HEK293T (cell line): ENCODE data around the gene MACC1.
"Not testable (repeated sequence)": the region's sequence is repeated elsewhere in the genome, so short reads cannot be mapped to it uniquely, and the experiment has no call there.

Source experiments
- CTCF ChIA-PET: fragments of 350-600 bp; formaldehyde crosslinking; extraction: SDS; loops from one replicate; lab custom pipeline; 2021; ENCODE audit warnings: antibody characterized with exemption, inconsistent platforms; lab: Yijun Ruan, JAX
- POLR2A ChIA-PET: fragments of 350-600 bp; formaldehyde crosslinking; extraction: SDS; loops from one replicate; lab custom pipeline; 2020; ENCODE audit warnings: antibody characterized with exemption, inconsistent platforms; lab: Yijun Ruan, JAX
- DNase-seq: peaks from one replicate; pipeline ENCODE4 v3.0.0; 2012; ENCODE audit warnings: mixed read lengths; ENCODE audit errors: extremely low spot score
- ARNT ChIP-seq: fragments of 450-650 bp; IDR thresholded peaks from 2 replicates; pipeline ENCODE4 v1.6.1; 2017; ENCODE audit warnings: mild to moderate bottlenecking
- BHLHE40 ChIP-seq: fragments of 450-650 bp; IDR thresholded peaks from 2 replicates; pipeline ENCODE4 v1.6.1; 2016; ENCODE audit warnings: mild to moderate bottlenecking, moderate library complexity, borderline replicate concordance
- CTBP1 ChIP-seq: fragments of 450-650 bp; IDR thresholded peaks from 2 replicates; pipeline ENCODE4 v1.6.1; 2016; ENCODE audit warnings: borderline replicate concordance
- ELF4 ChIP-seq: fragments of 450-650 bp; IDR thresholded peaks from 2 replicates; pipeline ENCODE4 v1.6.1; 2017; ENCODE audit warnings: antibody characterized with exemption
- FOXA1 ChIP-seq: fragments of 450-650 bp; IDR thresholded peaks from 2 replicates; pipeline ENCODE4 v1.6.1; 2016; ENCODE audit warnings: mild to moderate bottlenecking
- FOXK2 ChIP-seq: fragments of 450-650 bp; IDR thresholded peaks from 2 replicates; pipeline ENCODE4 v1.6.1; 2016; ENCODE audit warnings: mild to moderate bottlenecking
- FOXM1 ChIP-seq: fragments of 450-650 bp; IDR thresholded peaks from 2 replicates; pipeline ENCODE4 v1.6.1; 2017; ENCODE audit warnings: mild to moderate bottlenecking, borderline replicate concordance
- HDGF ChIP-seq: fragments of 450-650 bp; IDR thresholded peaks from 2 replicates; pipeline ENCODE4 v1.6.1; 2017; ENCODE audit warnings: antibody characterized with exemption, borderline replicate concordance
- L3MBTL2 ChIP-seq: fragments of 450-650 bp; conservative IDR thresholded peaks from 2 replicates; pipeline ENCODE4 v1.6.1; 2016; ENCODE audit warnings: mild to moderate bottlenecking
- LEF1 ChIP-seq: fragments of 450-650 bp; IDR thresholded peaks from 2 replicates; pipeline ENCODE4 v1.6.1; 2017; ENCODE audit warnings: mild to moderate bottlenecking, borderline replicate concordance
- NFRKB ChIP-seq: fragments of 450-650 bp; IDR thresholded peaks from 2 replicates; pipeline ENCODE4 v1.6.1; 2016; ENCODE audit warnings: mild to moderate bottlenecking, moderate library complexity
- PKNOX1 ChIP-seq: fragments of 450-650 bp; IDR thresholded peaks from 2 replicates; pipeline ENCODE4 v1.6.1; 2016
- SP1 ChIP-seq: fragments of 450-650 bp; IDR thresholded peaks from 2 replicates; pipeline ENCODE4 v1.6.1; 2017
- SUZ12 ChIP-seq: fragments of 450-650 bp; IDR thresholded peaks from 2 replicates; pipeline ENCODE4 v1.6.1; 2016; ENCODE audit warnings: mild to moderate bottlenecking
- TARDBP ChIP-seq: fragments of 450-650 bp; IDR thresholded peaks from 2 replicates; pipeline ENCODE4 v1.6.1; 2016
- ZNF384 ChIP-seq: fragments of 450-650 bp; IDR thresholded peaks from 2 replicates; pipeline ENCODE4 v1.6.1; 2016

The MACC1 gene

GRCh38 chr7:20193873-20194272 is 23.3 kb downstream of the MACC1 start:
- DNase-seq, result no peak
- POLR2A ChIA-PET, result no interaction called here
- CTCF ChIA-PET, result no interaction called here
- TF ChIP-seq BHLHE40 (no peak), NFRKB (no peak), FOXK2 (no peak), FOXM1 (no peak), ZNF384 (no peak), FOXA1 (no peak), PKNOX1 (no peak), ARNT (no peak), ELF4 (no peak), L3MBTL2 (no peak), SP1 (no peak), LEF1 (no peak), HDGF (no peak), CTBP1 (no peak)

GRCh38 chr7:20193242-20193777 is 23.9 kb downstream of the MACC1 start:
- no peak for TF ChIP-seq FOXA1
- no peak for TF ChIP-seq CTBP1
- TF ChIP-seq L3MBTL2, result no peak
- no peak for TF ChIP-seq FOXK2
- TF ChIP-seq FOXM1, result no peak
- no peak for TF ChIP-seq TARDBP
- TF ChIP-seq ELF4, result no peak
- no peak for TF ChIP-seq LEF1
- no peak for TF ChIP-seq BHLHE40
- DNase-seq, result no peak
- ChIA-PET CTCF (no interaction called here), POLR2A (no interaction called here)

GRCh38 chr7:20191391-20191869 is 25.8 kb downstream of the MACC1 start:
- POLR2A ChIA-PET, result no interaction called here

GRCh38 chr7:20190560-20191390 is 26.4 kb downstream of the MACC1 start:
- CTCF ChIA-PET, result no interaction called here
- no peak for DNase-seq

More at GRCh38 chr7:20191391-20191869, 25.8 kb downstream of the MACC1 start:
- TF ChIP-seq SUZ12, result no peak
- no peak for TF ChIP-seq BHLHE40
- no peak for TF ChIP-seq TARDBP
- TF ChIP-seq ARNT, result no peak
- TF ChIP-seq PKNOX1, result no peak
- no peak for TF ChIP-seq ELF4
- TF ChIP-seq FOXK2, result no peak
- no peak for TF ChIP-seq CTBP1
- TF ChIP-seq FOXA1, result no peak
- no peak for TF ChIP-seq L3MBTL2
- no peak for TF ChIP-seq SP1
- TF ChIP-seq ZNF384, result no peak
- no peak for TF ChIP-seq LEF1
- TF ChIP-seq NFRKB, result no peak
- TF ChIP-seq HDGF, result no peak
- no peak for TF ChIP-seq FOXM1
- no peak for DNase-seq
- CTCF ChIA-PET, result no interaction called here

GRCh38 chr7:20189852-20190251 is 27.3 kb downstream of the MACC1 start:
- TF ChIP-seq BHLHE40 (no peak), LEF1 (no peak), TARDBP (no peak), SUZ12 (no peak), FOXK2 (no peak), NFRKB (no peak), ZNF384 (no peak), ELF4 (no peak), ARNT (no peak)
- POLR2A ChIA-PET, result no interaction called here
- CTCF ChIA-PET, result no interaction called here
- no peak for DNase-seq

More at GRCh38 chr7:20190560-20191390, 26.4 kb downstream of the MACC1 start:
- POLR2A ChIA-PET, result no interaction called here
- TF ChIP-seq FOXM1, result no peak
- no peak for TF ChIP-seq ZNF384
- TF ChIP-seq SP1, result no peak
- no peak for TF ChIP-seq LEF1
- TF ChIP-seq CTBP1, result no peak
- no peak for TF ChIP-seq HDGF
- TF ChIP-seq ELF4, result no peak
- TF ChIP-seq FOXK2, result no peak
- no peak for TF ChIP-seq NFRKB
- no peak for TF ChIP-seq ARNT
- TF ChIP-seq FOXA1, result no peak
- TF ChIP-seq PKNOX1, result no peak
- no peak for TF ChIP-seq TARDBP
- TF ChIP-seq BHLHE40, result no peak
- no peak for TF ChIP-seq SUZ12
- no peak for TF ChIP-seq L3MBTL2

GRCh38 chr7:20188567-20188966 is 28.6 kb downstream of the MACC1 start:
- ChIA-PET CTCF (interaction anchor here (0.6 kb wide), 1 partner anchor 215 kb away, joined by 3 read pairs; no protein-coding TSS in a partner anchor), POLR2A (no interaction called here)
- TF ChIP-seq NFRKB (no peak), BHLHE40 (no peak), PKNOX1 (no peak), FOXA1 (no peak)
- no peak for DNase-seq

- DNase-seq, POLR2A ChIA-PET: not testable (repeated sequence)
- CTCF ChIA-PET, result interaction anchor here (0.6 kb wide), 1 partner anchor 214 kb away, joined by 3 read pairs; no protein-coding TSS in a partner anchor
Measured at GRCh38 chr7:20187850-20188249, 29.3 kb downstream of the MACC1 start.
